ENCODE data around the gene SEZ6L. TPM values are rescaled to one million over a fixed set of nuclear protein-coding genes. Genes with fewer than 3 reads are reported as not detected.

SEZ6L gene
- total RNA-seq, result 0.89 TPM

DNA sequence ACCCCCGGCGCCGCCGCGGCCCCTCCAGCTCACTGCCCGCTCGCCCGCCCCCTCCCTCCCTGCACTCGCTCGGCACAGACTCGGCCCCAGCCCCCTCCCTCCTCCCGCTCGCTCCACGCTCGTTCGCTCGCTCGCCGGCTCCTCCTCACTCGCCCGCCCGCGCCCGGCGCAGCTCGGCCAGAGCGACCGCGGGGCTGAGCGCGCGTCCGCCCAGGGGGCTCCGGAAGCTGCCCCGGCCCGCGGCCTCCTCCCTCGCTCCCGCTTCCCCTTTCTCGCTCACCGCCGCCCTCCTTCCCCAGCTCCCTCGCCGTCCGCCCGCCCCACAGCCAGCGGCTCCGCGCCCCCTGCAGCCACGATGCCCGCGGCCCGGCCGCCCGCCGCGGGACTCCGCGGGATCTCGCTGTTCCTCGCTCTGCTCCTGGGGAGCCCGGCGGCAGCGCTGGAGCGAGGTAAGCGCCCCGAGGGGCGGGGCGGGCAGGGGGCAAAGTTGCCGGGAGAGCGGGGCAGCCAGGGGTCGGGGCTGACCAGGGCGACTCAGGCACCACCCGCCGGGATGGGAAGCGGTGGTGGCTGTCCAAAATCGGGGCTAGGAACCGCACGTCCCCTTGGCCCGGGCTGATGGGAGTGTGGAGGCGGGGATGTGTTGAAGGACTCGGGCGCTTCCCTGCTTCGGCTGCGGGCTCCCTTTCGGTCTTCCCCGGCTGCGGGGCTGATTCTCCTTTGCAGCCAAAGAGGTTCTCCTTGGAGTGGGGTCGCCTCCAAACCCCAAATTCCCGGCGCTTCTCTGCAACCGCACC, at the start of gene SEZ6L:
TSS of gene SEZ6L (plus strand) at position 148 of the 797 bp plus-strand sequence. CDS start at position 356, 208 bp downstream.
- DNase-seq (ENCODE audit: low spot score), result no peak

DNA sequence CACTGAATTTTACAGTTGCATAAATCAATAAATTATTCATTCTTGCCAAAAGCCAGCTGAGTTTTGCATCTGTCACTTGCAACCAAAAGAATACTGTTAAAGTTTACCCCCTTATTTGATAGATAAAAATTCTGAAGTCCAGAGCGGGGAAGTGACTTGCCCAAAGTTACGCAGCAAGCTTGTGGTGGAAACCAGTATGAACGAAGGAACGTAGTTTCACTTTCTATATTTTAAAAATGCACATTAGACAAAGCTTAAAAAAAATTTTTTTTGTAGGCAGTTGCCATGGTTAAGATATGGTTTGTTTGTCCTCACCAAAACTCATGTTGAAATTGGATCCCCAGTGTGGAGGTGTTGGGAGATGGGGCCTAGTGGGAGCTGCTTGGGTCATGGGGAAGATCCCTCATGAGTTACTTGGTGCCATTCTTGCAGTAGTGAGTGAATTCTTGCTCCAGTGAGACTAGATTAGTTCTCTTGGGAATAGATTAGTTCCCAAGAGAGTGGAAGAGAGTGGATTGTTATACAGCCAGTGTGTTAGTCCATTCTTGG, 46.3 kb upstream of the SEZ6L start:
- DNase-seq (ENCODE audit: low spot score), result no peak

DNA sequence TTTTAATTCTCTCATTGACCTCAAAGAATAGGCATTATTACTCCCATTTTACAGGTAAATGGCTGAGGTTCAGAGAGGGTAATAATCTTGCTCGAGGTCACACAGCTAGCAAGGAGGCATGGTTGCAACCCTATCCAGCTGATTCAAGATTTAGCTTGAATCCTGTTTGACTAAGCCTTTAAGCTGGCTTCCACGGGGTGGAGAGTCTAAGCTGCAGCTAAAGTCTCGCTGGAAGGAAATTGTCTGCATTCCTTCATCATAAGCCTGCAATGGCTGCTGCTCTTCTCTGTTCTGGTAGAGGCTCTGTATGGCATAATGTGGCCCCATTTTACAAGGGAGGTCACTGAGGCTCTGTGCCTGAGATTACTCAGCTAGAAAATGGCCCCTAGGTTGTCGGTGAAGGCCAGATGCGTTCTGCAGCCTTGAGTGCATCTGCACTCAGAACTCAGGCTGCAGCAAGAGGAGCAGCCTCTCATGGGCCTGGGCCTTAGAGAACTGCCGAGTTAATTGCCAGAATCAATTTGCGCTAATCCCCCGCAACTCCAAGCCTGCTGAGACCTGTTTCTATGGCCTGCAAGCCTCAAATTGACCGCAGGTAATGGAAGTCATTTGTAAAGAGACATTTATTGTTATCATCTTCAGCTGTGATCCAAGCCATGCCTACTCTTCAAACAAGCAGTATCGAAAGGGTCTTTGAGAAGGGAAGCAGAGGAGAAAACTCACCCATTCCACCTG, 44.1 kb upstream of the SEZ6L start:
- no peak for DNase-seq (ENCODE audit: low spot score)

DNA sequence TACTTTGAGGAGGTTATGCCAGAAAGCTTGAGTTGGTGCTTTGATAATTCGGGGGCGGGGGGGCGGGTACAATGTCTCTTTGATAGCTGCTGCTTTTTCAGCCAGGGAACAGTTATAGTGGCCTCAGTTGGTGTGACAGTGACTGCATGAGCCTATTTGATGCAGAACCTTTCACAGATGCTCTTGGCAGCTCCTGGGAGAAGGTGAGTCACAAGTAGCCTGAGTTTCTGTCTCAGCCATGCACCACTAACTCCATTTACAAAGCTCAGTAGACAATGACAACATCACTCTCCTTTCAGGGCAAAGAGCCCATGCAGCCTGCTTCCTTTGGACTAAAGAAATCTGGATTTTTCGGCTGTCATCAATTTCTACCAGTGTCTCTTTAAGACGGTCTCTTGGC, 42.1 kb upstream of the SEZ6L start:
- DNase-seq (ENCODE audit: low spot score), result no peak

DNA sequence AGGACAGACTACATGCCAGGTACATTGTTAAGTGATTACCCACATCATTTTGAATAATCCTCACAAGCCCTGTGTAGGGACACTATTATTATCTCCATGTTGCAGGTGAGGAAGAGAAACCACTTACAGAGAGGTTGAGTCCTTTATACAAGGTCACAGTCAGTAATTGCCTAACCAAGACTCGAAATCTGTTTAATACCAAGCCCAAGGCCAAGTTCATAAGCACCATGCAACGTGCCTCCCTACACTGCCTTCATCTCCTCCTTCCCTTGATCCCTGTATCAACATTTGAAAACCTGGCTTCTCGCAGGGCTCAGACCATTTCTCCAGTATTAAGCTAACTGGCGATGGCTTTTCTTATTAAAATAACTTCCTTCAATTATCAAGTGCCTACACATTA, 41.7 kb upstream of the SEZ6L start:
- no peak for DNase-seq (ENCODE audit: low spot score)

DNA sequence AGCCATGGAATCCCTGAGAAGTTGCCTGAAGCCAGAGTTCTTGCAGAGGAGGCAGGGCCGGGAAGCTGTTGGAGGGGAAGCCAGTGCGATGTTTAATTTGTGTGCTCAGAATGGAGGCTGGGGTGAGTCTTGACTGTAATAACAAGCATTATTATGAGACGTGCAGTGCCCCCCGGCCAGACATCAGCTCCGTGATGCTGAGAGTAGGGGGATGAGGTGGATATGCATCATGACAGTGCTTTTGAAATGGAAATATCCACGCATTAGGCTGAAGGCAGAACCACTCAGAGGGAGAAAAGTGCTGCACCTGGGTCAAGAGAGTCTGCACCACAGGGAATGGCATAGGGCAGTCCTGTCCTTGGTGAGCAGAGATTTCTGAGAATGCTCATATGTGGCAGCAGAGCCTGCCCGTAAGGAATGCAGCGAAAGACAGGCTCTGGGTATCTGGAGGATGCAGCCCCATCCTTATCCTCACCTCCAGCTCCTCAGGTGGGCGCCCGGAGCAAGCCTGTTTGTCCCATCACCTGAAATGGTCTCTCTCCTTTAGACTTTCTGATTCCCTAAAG, 37.6 kb upstream of the SEZ6L start:
- no peak for DNase-seq (ENCODE audit: low spot score)

DNA sequence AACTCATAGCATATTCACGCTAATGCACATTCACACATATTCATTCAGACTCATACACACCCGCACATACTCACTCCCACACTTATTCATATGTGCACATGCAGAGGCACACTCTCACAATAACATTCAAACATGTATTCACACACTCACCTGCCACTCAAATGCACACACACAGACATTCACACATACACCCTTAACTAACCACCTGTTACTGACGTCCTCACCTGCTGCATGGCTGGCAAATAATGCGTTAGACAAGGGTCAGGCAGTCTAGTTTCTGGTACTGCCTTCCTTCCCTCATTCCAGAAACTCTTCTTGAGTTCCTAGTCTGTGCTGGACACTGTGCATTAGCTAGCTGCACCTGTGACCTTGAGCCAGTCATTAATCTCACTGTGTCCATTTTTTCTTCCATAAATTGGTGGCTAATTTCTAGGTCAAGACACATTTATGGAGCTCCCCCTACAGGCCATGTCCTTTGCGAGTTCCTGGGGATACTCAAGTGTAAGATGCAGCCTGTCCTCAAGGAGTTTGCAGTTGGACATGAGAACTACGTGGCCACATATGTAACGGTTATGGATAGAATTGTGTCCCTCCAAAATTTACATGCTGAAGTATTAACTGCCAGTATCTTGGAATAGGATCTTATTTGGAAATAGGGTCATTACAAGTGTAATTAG, 34.5 kb upstream of the SEZ6L start:
- DNase-seq (ENCODE audit: low spot score), result no peak

DNA sequence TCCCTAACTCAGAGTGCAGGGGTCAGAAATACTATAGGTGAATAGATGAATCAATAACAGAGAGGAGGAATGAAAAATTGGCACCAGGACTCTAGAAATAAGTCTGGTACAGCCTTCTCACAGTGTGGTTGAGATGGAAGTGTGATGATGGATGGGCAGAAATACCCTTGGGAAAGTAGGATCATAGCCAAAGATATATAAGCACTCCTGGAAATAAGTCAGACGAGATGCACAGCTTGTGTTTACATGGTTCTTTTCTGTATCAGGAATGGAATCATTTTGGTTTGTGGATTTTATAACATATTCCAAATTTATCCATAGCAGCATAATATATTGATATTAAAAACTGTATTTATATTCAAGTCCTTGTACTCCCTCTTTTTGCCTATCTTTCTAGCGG, 33.5 kb upstream of the SEZ6L start:
- no peak for DNase-seq (ENCODE audit: low spot score)

DNA sequence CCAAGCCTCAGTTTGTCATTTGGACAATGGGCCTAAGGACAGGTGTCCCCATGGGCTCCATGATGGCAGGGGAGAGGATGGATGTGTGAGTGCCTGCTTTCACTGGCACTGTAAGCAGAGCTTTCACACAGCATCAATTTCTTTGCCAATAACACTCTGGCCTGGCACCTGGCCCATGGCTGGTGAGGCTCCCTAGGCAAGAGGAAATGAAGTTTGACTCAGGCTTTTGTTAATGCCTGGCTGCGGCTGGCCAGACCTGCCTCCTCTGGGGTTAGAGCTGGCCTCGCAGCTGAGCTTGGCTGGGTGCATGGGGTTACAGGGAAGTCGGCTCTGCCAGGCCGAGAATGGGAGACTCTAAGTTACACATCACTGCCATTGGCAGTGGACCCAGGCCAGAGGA, 30.0 kb upstream of the SEZ6L start:
- peak; percentile 40 for DNase-seq (ENCODE audit: low spot score)

DNA sequence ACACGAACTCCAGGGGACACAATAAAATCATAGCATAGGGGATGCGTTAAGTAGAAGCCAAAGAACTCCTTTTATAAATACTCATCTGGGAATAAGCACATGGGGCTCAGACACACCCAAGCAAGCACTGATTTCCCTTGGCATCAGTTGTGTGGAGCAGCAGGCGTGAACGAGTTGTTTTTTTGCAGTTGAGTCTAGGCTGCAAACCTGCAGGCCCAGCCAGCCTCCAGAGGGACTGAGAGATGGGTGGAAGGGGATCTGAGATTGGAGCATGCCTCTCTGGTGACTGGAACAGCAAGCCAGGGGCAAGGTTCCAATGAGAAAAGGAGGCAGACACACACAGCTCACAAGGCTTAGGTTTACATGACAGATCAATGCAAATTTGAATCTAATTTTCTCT, 27.4 kb upstream of the SEZ6L start:
- no peak for DNase-seq (ENCODE audit: low spot score)

DNA sequence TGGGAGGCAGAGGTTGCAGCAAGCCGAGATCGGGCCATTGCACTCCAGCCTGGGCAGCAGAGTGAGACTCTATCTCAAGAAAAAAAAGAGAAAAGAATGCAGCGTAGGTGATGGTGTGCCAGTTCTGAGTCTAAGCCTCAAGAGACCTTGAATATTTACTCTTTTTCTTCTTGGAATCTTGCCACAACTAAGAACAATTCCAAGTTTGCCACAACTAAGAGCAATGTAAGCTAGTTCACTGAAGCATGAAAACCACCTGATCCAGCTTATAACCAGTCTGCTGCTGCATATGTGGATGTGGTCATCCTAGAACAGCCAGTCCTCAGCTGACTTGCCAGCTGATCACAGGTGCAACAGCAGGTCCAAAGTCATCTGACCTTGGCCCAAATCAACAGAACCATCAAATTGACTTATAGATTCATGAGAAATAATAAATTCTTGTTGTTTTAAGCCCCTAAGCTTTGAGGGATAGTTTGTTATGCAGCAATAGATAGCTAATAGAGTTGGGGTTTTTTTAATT, 25.4 kb upstream of the SEZ6L start:
- DNase-seq (ENCODE audit: low spot score), result no peak

DNA sequence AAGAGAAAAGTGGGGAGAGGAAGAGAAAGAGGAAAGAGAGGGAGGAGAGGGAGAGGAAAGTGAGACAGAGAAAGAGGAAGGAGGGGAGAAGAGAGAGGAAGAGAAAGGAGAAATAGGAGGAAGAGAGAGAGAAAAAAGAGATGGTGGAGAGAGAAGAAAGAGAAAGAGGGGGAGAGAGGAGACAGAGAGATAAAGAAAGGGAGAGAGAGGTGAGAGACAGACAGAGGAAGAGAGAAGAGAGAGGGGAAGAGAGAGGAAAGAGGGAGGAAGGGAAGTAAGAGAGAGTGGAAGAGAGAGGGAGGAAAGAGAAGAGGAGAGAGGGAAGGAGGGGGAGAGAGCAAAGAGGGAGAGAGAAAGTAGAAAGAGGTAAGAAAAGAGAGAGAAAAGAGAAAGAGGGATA, 9.4 kb upstream of the SEZ6L start:
- no peak for DNase-seq (ENCODE audit: low spot score)

DNA sequence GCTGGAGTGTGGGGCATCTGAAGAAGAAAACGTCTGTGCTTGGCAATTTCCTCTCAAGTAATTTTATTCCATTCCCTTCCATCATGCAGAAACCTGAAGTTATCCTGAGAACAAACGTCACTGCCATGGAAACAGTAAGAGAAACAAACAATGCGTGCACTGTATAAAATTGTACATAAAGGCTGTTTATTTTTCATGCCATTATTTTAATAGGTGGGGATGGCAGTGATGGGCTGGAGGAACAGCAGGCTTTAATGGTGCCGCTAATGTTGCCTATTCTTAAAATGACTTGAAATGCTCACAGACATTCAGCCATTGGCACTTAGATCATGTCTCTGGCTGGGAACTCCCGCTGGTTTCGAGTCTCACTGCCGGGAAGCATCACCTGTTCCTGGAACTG, 7.5 kb upstream of the SEZ6L start:
- no peak for DNase-seq (ENCODE audit: low spot score)

DNA sequence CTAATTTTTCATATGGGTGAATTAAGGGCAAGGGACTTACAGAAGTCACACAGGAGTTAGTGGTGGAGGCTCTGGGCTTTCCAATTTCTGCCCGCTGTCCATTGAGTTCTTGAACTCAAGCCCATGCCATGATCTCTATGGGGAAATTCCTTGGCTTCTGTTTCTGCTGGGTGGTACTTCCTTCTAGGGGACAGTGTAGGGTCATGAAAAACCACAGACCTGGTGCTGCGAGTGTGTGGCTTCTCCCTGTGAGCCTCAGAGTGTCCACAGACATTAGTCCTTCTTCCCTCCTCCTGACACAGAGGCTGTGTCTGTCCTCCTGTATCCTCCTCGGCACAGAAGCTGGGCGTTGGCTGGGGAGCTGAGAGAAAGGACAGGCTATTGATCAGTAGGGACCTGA, 6.3 kb upstream of the SEZ6L start:
- no peak for DNase-seq (ENCODE audit: low spot score)

DNA sequence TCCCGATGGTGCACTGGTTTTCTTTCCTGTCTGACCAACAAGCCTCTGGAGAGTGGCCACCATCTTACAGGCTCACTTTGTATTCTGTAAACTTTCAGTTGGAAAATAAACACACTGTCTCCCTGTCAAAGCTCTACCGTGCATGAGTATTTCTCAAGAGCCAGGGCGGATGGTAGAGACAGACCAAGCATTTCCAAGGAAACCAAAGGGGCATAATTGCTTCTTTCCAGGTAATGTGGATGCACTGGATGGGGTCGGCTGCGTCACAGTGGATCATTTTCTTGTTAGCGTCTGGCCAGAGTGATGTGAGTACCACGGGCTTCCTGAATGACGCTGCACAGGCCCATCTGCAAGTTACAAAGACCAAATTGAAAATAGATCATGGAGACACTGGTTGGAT, 5.1 kb upstream of the SEZ6L start:
- DNase-seq (ENCODE audit: low spot score), result no peak

DNA sequence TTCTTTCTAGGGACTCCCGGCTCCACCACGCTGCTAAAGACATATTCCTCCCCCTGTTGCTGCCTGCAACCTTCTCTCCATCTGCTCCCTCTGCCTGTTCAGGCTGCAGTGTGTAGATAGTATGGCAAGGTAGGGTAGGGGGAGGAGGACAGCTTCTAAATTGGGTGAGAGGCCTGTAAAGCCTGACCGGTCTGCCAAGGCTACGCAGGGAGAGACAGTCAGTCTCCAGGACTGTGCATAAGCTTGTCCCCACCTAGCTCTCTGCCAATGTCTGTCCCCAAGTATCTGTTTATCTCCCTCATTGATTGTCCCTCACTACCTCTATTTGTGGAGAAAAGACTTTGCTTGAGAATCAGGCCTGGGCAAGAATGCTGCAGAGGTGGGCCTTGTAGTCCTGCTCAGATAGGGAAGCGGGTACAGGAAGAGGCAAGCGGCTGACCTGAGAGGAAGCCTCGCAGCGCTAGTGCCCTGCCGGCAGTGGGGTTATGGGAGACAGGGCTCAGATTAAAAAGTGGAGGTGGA, 871 bp upstream of the SEZ6L start:
- no peak for DNase-seq (ENCODE audit: low spot score)

DNA sequence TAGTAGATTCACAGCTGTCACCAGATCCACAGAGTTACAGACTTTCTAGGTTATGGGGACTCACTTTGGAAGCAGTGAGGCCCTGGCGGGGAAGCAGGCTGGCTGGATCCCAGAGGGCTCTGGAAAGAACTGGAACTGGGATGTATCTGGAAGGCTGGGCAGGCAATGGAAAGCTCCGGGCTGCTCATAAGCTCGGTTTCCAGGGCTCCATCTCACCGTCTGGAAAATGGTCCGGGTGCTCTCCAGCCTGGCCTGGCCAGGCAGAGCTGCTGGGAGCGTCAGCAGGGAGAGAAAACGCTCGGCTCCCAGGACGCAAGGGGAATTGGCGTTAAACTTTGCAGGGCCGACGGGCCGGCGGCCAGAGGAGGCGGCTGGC, 335 bp upstream of the SEZ6L start:
- peak; percentile 11 for DNase-seq (ENCODE audit: low spot score)

DNA sequence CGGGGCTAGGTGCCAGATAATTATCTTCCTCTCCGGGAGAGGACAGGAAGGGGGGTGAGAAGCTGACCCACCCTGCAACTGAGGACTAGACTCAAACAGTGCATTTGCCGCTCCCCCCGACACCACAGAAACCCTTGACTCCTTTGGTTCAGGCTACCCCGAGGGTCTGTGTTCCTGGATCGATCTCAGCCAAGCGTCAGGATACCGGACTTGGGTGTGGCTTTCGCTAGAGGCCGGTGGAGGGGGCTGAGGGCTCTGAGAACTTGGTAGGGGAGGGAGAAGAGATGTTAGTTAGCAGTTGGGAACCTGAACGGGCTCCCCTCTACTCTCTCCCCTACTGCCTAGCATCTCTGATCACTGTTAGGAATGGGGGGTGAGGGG, 840 bp downstream of the SEZ6L start:
- no peak for DNase-seq (ENCODE audit: low spot score)

DNA sequence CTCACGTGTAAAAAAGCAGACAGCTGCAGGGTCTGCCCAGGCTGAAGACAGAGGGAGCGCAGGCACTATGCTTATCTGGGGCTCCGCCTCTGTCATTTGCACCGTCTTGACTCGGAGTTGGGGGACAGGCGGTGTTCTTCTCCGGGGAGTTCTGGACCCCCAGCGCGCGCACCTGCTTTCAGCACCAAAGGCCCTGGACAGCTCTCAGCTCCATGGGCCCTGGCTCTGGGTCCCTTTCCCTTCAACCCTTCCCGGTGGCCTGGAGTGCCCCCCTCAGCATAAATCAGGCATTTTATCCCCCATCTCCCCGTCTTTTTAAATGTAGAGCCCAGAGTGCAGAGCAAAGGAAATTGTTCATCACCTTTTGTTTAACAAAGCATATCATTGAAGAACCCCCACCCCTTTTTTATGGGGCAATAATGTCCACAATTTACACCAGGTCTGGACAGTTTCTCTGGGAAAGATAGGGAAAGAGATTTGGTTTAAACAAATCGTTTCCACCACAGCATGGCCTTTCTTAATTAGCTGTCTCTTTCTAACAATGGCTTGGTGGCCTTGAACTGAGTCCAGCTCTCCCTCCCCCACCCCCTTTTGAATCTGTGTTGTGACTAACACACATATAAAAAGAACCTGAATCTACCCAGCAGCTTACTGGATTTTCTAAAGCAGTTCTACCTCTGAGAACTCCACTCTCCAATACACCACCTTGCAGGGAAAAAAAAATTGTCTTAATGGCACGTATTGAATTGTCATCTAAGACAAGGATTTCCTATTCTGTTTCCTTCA, 1.7 kb downstream of the SEZ6L start:
- DNase-seq (ENCODE audit: low spot score), result no peak

DNA sequence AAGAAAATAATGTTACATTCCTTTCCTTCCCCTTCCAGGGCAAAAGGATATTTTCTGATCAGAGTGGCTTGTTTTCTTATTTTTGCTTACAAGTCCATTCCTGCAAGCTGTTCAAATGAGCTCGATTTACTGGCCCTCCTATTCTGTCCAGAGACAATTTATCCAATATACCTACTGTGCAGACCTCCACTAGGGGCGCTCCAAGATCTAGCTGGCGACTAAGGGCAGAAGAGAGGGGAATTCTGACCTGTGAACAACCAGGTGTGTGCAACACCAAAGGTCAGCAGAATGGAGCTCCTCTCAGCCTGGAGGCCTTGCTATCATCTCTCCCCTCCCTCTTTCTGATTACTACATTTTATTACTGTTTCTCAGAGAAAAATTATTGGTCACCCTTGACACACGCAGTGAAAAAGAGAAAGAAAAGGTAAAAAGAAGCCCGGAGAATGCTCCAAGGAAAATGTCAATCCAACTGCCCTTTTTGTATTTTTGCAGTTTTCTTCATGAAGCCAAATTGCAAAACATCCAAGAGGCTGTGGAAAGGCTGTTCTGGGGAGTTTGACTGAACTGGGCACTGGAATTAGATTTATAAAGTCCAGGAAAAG, 3.2 kb downstream of the SEZ6L start:
- peak; percentile 16 for DNase-seq (ENCODE audit: low spot score)

DNA sequence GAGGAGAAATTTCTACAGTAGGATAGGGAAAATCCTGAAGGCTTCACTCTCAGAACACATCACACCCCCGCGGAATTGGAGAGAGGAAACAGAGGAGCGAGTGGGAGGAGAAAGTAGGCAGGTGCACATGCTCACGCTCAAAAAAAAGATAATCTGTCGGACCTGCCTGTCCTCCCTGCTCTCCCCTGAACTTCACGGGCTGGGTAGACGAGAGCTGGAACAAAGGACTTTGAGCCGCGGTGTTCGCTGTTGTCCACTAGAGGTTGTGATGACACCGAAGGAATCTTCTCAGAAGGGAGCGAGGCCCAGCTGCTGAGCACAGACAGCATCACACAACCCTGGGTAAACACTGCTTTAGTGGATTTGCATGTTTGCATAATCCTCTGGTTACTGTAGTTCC, 5.0 kb downstream of the SEZ6L start:
- DNase-seq (ENCODE audit: low spot score), result no peak
